Effector CD8-positive, alpha-beta T cell (primary cell): ENCODE data around the gene NME2.

Source experiments
- DNase-seq: peaks from one replicate; lab custom pipeline; 2025; lab: John Stamatoyannopoulos, UW

Gene NME2

GRCh38 chr17:51203838-51204237, 37.6 kb downstream of the NME2 start:
- no peak for DNase-seq

GRCh38 chr17:51214920-51215319, 48.7 kb downstream of the NME2 start:
- DNase-seq, result no peak

GRCh38 chr17:51217946-51218345, 51.7 kb downstream of the NME2 start:
- DNase-seq, result no peak

- DNase-seq, result no peak
These were observed 55.1 kb downstream of the NME2 start for GRCh38 chr17:51221322-51221721.
